ENCODE data around the gene XPNPEP2. TPM values are rescaled to one million over a fixed set of nuclear protein-coding genes. Genes with fewer than 3 reads are reported as not detected.

XPNPEP2 gene
- total and polyA plus RNA-seq, 9 of the 15 experiments (the other 6 are each of a cell fraction or from before 2014, with no cell fraction given) = 0.03 to 0.19 (median 0.09) TPM; not detected in 5

DNA sequence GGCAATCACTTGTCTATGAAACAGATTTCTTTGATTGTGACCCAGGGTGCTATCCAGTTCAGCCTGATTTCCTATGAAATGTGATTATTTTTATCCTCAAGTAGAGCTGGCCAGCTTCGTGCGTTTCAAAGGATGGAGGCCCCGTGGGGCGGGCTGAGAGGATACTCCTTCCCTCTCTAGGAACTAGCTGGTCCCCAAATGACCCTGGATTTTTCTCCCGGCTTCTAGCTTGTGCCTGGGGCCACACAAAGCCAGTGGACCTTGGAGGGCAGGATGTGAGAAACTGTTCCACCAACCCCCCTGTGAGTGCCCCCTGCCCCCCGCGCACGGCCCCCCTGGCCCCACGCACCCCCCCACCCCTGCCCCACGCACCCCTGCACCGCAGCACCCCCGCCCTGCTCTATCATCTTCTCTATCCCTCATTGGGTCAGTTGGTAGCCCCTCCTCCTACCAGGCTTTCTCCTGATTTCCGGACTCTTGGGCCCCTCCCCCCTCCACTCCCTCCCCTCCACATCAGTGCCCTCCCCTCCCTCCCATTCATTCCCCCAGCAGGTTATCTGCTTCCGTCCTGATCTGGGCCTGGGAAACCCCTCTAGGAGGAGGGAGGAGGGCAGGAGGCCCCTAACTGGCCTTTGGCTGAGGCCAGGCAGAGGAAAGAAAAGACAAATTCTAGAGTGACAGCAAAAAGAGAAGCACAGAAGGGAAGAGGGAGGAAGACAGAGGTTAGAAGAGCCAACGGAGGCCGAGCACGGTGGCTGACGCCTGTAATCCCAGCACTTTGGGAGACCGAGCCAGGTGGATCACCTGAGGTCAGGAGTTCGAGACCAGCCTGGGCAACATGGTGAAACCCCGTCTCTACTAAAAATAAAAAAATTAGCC, 3.3 kb downstream of the XPNPEP2 start (continued):
- TF ChIP-seq ZBTB40 (IDR thresholded peaks at IDR 0.05) = 0 out of 2 replicates have a peak, but pooled peaks have one; percentile 22
- no peak for TF ChIP-seq ZBTB40 (CRISPR knock-in tag; IDR thresholded peaks at IDR 0.05)
- TF ChIP-seq ELF1 (tag; IDR thresholded peaks at IDR 0.05) = 0 out of 2 replicates have a peak, but pooled peaks have one; percentile 44
- TF ChIP-seq GABPA (tag; conservative IDR thresholded peaks at IDR 0.05; ENCODE audit: low read depth) = 0 out of 2 replicates have a peak, but pooled peaks have one; percentile 17
- TF ChIP-seq, protein P1, sequence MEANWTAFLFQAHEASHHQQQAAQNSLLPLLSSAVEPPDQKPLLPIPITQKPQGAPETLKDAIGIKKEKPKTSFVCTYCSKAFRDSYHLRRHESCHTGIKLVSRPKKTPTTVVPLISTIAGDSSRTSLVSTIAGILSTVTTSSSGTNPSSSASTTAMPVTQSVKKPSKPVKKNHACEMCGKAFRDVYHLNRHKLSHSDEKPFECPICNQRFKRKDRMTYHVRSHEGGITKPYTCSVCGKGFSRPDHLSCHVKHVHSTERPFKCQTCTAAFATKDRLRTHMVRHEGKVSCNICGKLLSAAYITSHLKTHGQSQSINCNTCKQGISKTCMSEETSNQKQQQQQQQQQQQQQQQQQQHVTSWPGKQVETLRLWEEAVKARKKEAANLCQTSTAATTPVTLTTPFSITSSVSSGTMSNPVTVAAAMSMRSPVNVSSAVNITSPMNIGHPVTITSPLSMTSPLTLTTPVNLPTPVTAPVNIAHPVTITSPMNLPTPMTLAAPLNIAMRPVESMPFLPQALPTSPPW (CRISPR knock-in tag; IDR thresholded peaks at IDR 0.05) = peak; percentile 78
- TF ChIP-seq NR1H2 (CRISPR knock-in tag; IDR thresholded peaks at IDR 0.05) = no peak
- TF ChIP-seq CBFA2T3 (IDR thresholded peaks at IDR 0.05) = no peak
- TF ChIP-seq ETV1 (tag; conservative IDR thresholded peaks at IDR 0.05; ENCODE audit: low read depth) = peak; percentile 44
- 0 out of 2 replicates have a peak, but pooled peaks have one; percentile 24 for TF ChIP-seq ZEB2 (IDR thresholded peaks at IDR 0.05)
- no peak for TF ChIP-seq ERF (CRISPR knock-in tag; IDR thresholded peaks at IDR 0.05)
- TF ChIP-seq, protein P2, sequence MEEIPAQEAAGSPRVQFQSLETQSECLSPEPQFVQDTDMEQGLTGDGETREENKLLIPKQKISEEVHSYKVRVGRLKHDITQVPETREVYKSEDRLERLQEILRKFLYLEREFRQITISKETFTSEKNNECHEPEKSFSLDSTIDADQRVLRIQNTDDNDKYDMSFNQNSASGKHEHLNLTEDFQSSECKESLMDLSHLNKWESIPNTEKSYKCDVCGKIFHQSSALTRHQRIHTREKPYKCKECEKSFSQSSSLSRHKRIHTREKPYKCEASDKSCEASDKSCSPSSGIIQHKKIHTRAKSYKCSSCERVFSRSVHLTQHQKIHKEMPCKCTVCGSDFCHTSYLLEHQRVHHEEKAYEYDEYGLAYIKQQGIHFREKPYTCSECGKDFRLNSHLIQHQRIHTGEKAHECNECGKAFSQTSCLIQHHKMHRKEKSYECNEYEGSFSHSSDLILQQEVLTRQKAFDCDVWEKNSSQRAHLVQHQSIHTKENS (CRISPR knock-in tag; IDR thresholded peaks at IDR 0.05) = no peak

Data from K562 (cell line).